ENCODE results near the gene SULT1A1.

The SULT1A1 gene

GRCh38 chr16:28573738-28574718 is 35.8 kb downstream of the SULT1A1 start:
- TF ChIP-seq POLR2AphosphoS5 (IDR thresholded peaks at IDR 0.05; ENCODE audit: low read depth, low read length) = no peak
- no peak for TF ChIP-seq REST (IDR thresholded peaks at IDR 0.05; ENCODE audit: insufficient read depth in 1 of 2, low read depth in 2 of 2, low read length in 2 of 2)
- TF ChIP-seq TAF1 (IDR thresholded peaks at IDR 0.05; ENCODE audit: borderline replicate concordance, insufficient read depth, low read length) = no peak
- no peak for TF ChIP-seq SIN3A (IDR thresholded peaks at IDR 0.05; ENCODE audit: borderline replicate concordance, insufficient read depth, low read length)
- no peak for TF ChIP-seq FOXP2 (optimal IDR thresholded peaks at IDR 0.05; ENCODE audit: borderline replicate concordance, extremely low read depth, extremely low read length, insufficient read depth)

GRCh38 chr16:28572696-28573510 is 36.9 kb downstream of the SULT1A1 start:
- TF ChIP-seq TAF1 (IDR thresholded peaks at IDR 0.05; ENCODE audit: borderline replicate concordance, insufficient read depth, low read length) (no peak), SIN3A (IDR thresholded peaks at IDR 0.05; ENCODE audit: borderline replicate concordance, insufficient read depth, low read length) (no peak), POLR2AphosphoS5 (IDR thresholded peaks at IDR 0.05; ENCODE audit: low read depth, low read length) (no peak), REST (IDR thresholded peaks at IDR 0.05; ENCODE audit: insufficient read depth in 1 of 2, low read depth in 2 of 2, low read length in 2 of 2) (no peak), FOXP2 (optimal IDR thresholded peaks at IDR 0.05; ENCODE audit: borderline replicate concordance, extremely low read depth, extremely low read length, insufficient read depth) (no peak)

- no peak for TF ChIP-seq FOXP2 (optimal IDR thresholded peaks at IDR 0.05; ENCODE audit: borderline replicate concordance, extremely low read depth, extremely low read length, insufficient read depth)
- no peak for TF ChIP-seq REST (IDR thresholded peaks at IDR 0.05; ENCODE audit: insufficient read depth in 1 of 2, low read depth in 2 of 2, low read length in 2 of 2)
- TF ChIP-seq POLR2AphosphoS5 (IDR thresholded peaks at IDR 0.05; ENCODE audit: low read depth, low read length) = no peak
- TF ChIP-seq TAF1 (IDR thresholded peaks at IDR 0.05; ENCODE audit: borderline replicate concordance, insufficient read depth, low read length) = no peak
- TF ChIP-seq SIN3A (IDR thresholded peaks at IDR 0.05; ENCODE audit: borderline replicate concordance, insufficient read depth, low read length) = no peak
Measured at GRCh38 chr16:28569968-28570752, 39.7 kb downstream of the SULT1A1 start.

GRCh38 chr16:28569021-28569420 is 40.8 kb downstream of the SULT1A1 start:
- TF ChIP-seq REST (IDR thresholded peaks at IDR 0.05; ENCODE audit: insufficient read depth in 1 of 2, low read depth in 2 of 2, low read length in 2 of 2) (no peak), POLR2AphosphoS5 (IDR thresholded peaks at IDR 0.05; ENCODE audit: low read depth, low read length) (no peak), FOXP2 (optimal IDR thresholded peaks at IDR 0.05; ENCODE audit: borderline replicate concordance, extremely low read depth, extremely low read length, insufficient read depth) (no peak), TAF1 (IDR thresholded peaks at IDR 0.05; ENCODE audit: borderline replicate concordance, insufficient read depth, low read length) (no peak), SIN3A (IDR thresholded peaks at IDR 0.05; ENCODE audit: borderline replicate concordance, insufficient read depth, low read length) (no peak)
